Upper lobe of left lung (tissue), 6 donors: Measurements from ENCODE around the gene DOCK10. TPM values are rescaled to one million over a fixed set of nuclear protein-coding genes. Genes with fewer than 3 reads are reported as not detected.
"Not testable (repeated sequence)": the region's sequence is repeated elsewhere in the genome, so short reads cannot be mapped to it uniquely, and the experiment has no call there.

Experiments
- ATAC-seq, 2 donors: fragments of 200-7000 bp; cut with Tn5 transposase; one replicate each; pipeline ENCODE4 v1.9.1; 2022; ENCODE audit warnings: mild to moderate bottlenecking in 2 of 2, moderate library complexity in 2 of 2; ENCODE audit not compliant: low FRiP score in 2 of 2
- DNase-seq, 2 donors: peaks; one replicate each; pipeline ENCODE4 v3.0.0-alpha.2; 2019 to 2020
- H3K27ac ChIP-seq, 4 donors: fragments of 200-600 bp; sonication (generic); one replicate each; pipeline ENCODE4 v1.5.1; 2016 to 2019
- H3K27me3 ChIP-seq, 4 donors: fragments of 200-600 bp; sonication (generic); one replicate each; pipeline ENCODE4 v1.5.1; 2017 to 2019
- H3K36me3 ChIP-seq, 4 donors: fragments of 200-600 bp; sonication (generic); one replicate each; pipeline ENCODE4 v1.5.1; 2016 to 2019
- H3K4me1 ChIP-seq, 4 donors: fragments of 200-600 bp; sonication (generic); one replicate each; pipeline ENCODE4 v1.5.1; 2018 to 2019
- H3K4me3 ChIP-seq, 4 donors: fragments of 200-600 bp; sonication (generic); one replicate each; pipeline ENCODE4 v1.5.1; 2017 to 2019; ENCODE audit warnings: mild to moderate bottlenecking in 2 of 4, moderate library complexity in 1 of 4
- H3K9me3 ChIP-seq, 4 donors: fragments of 200-600 bp; sonication (generic); one replicate each; pipeline ENCODE4 v1.5.1; 2018 to 2019
- EP300 ChIP-seq, 4 donors: sonication (generic); formaldehyde crosslinking; IDR thresholded peaks; one replicate each; pipeline ENCODE4 v1.5.1; 2017; ENCODE audit warnings: antibody characterized with exemption in 4 of 4, control low read depth in 2 of 4
- POLR2A ChIP-seq, 4 donors: fragments of 450-650 bp; IDR thresholded peaks; one replicate each; pipeline ENCODE4 v1.5.1; 2016 to 2017; ENCODE audit warnings: antibody characterized with exemption in 4 of 4, mild to moderate bottlenecking in 2 of 4
- POLR2AphosphoS5 ChIP-seq, 2 donors: sonication (generic); formaldehyde crosslinking; IDR thresholded peaks; one replicate each; pipeline ENCODE4 v1.5.1; 2017; ENCODE audit warnings: antibody characterized with exemption in 2 of 2
- WGBS, 2 donors: methylation state at CpG; one replicate each; pipeline ENCODE4 v1.1.5; 2017 to 2018; 5-methylcytosine and 5-hydroxymethylcytosine counted together
- total RNA-seq, 6 donors: library from RNA; depleted of rRNA in 4 of 6; stranded (reverse); fragments of >200 nt in 4 of 6; gene quantifications; one replicate each; pipeline versions ENCODE4 v1.1.0 to v1.2.1, GENCODE V29; 2016 to 2021
- TF ChIP-seq, protein P1 (sequence below), 6 experiments: fragments of 450-650 bp in 4 of 6; fragments of 200-600 bp in 2 of 6; sonication (generic) in 2 of 6; IDR thresholded peaks; one replicate each; pipeline ENCODE4 v1.5.1; 2016 to 2019; ENCODE audit warnings: antibody characterized with exemption in 6 of 6
- donor health status: DM: no; HTN: no; CAD: no; lungs with moderate emphysema.
- donor health status: DM: no; HTN: yes; CAD: no; lungs with severe emphysema.

Gene DOCK10
- total RNA-seq, 6 donors from 2014 or later, result 17.6 to 127 (median 39.9) TPM

DNA sequence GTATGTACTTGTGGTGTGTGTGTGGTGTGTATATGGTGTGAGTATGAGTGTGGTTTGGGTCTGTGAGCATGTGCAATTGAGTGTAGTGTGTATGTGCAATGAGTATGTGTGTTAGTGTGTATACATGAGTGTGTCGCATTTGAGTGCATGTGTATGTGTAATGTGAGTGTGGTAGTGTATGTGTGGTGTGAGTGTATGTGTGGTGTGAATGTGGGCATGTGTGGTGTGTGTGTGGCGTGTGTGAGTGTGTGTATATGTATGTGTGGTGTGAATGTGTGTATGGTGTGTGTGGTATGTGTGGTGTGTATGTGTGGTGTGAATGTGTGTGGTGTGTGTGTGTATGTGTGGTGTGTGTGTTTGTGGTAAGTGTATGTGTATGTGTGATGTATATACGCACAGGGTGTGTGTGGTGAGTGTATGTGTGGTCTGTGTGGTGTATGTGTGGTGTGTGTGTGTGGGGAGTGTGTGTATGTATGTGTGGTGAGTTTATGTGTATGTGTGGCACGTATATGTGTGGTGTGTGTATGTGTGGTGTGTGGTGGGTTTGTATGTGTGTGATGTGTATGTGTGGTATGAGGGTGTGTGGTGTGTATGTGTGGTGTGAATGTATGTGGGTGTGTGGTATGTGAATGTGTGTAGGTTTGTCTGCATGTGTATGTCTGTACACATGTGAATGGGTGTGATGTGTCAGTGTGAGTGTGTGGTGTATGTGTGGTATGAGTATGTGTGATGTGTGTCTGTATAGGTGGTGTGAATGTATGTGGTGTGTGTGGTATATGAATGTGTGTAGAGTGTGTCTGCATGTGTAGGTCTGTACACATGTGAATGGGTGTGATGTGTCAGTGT, 123.4 kb downstream of the DOCK10 start:
- no peaks in the 10 kb centered on the region for H3K36me3 ChIP-seq
- WGBS, 2 donors, result 86 to 95% methylated on average over 4 of the region's 4 CpGs
- H3K27ac ChIP-seq, result no peak overlapping the region
- no peaks in the 10 kb centered on the region for H3K9me3 ChIP-seq
- H3K27me3 ChIP-seq, result no peaks in the 10 kb centered on the region
- no peak for DNase-seq
- peaks cover 0 to 19% (median 5%) of the 10 kb centered on the region in 4 donors for H3K4me1 ChIP-seq
- peak; percentile 15 to 66 for ATAC-seq
- TF ChIP-seq POLR2AphosphoS5 (IDR thresholded peaks at IDR 0.05), result no peak
- no peak overlapping the region for H3K4me3 ChIP-seq

DNA sequence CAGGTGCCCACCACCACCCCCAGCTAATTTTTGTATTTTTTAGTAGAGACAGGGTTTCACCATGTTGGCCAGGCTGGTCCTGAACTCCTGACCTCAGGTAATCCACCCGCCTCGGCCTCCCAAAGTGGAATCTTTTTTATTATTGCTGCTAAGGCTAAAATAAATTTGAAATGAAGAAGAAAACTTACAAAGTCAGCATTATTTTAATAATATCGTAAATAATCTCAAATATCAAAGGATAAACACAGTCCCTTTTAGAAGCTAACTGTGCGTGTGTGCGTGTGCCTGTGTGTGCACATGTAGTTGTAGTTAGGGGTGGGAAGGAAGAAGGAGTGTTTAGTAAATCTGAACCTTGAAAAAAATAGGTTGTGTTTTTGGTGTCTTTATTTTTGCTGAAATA, 125.0 kb downstream of the DOCK10 start:
- not testable (repeated sequence) for H3K27me3 ChIP-seq, H3K4me3 ChIP-seq, H3K4me1 ChIP-seq, ATAC-seq, DNase-seq, H3K27ac ChIP-seq, H3K36me3 ChIP-seq, H3K9me3 ChIP-seq
- WGBS, 2 donors, result 95% methylated on average over 5 of the region's 5 CpGs

DNA sequence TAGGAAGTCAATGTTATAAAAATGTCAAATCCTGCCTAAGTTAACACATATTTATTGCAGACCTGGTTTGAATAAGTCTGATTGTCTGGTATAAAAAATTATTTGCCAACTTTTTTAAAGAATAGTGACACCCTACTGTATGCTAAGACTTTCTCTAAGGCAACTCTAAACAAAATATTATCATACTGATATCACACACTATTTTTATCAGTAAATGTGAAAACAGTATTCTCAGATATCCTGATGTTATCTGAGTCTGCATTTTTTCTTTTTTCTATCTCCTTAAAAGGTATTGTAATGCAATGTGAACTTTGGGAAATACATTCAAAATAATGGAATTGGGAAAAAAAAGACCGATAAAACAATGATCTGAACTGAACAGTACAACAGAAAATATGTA, 127.1 kb downstream of the DOCK10 start:
- WGBS, 2 donors, result 85 to 86% methylated on average over 1 of the region's 1 CpG
- Histone ChIP-seq H3K27me3 (no peaks in the 10 kb centered on the region), H3K27ac (no peak overlapping the region), H3K36me3 (no peaks in the 10 kb centered on the region), H3K9me3 (no peaks in the 10 kb centered on the region), H3K4me1 (peaks cover 5 to 6% (median 6%) of the 10 kb centered on the region in 4 donors), H3K4me3 (no peak overlapping the region)
- ATAC-seq (no peak), DNase-seq (no peak)
- no peak for TF ChIP-seq POLR2AphosphoS5 (IDR thresholded peaks at IDR 0.05)
- TF ChIP-seq, protein P1, sequence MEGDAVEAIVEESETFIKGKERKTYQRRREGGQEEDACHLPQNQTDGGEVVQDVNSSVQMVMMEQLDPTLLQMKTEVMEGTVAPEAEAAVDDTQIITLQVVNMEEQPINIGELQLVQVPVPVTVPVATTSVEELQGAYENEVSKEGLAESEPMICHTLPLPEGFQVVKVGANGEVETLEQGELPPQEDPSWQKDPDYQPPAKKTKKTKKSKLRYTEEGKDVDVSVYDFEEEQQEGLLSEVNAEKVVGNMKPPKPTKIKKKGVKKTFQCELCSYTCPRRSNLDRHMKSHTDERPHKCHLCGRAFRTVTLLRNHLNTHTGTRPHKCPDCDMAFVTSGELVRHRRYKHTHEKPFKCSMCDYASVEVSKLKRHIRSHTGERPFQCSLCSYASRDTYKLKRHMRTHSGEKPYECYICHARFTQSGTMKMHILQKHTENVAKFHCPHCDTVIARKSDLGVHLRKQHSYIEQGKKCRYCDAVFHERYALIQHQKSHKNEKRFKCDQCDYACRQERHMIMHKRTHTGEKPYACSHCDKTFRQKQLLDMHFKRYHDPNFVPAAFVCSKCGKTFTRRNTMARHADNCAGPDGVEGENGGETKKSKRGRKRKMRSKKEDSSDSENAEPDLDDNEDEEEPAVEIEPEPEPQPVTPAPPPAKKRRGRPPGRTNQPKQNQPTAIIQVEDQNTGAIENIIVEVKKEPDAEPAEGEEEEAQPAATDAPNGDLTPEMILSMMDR (IDR thresholded peaks at IDR 0.05), result no peak
- TF ChIP-seq EP300 (IDR thresholded peaks at IDR 0.05), result no peak
- TF ChIP-seq POLR2A (IDR thresholded peaks at IDR 0.05), result no peak

DNA sequence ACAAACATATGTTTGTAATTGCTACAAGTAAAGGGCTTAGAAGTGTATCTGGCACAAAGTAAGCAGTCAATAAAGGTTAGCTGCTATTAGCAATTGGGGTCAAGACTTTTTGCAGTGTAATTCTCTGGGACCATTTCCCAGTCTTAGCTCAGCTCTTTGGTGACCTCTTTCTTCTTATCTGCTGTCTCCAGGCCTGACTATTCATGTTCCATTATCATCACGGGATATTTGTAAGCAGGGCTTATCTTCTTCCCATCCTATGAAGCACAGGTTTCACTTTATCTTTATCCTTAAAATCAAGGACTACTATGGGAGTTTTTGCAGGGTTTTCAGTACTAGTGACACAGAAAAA, 131.7 kb downstream of the DOCK10 start:
- 31 to 38% methylated on average over 1 of the region's 1 CpG for WGBS, 2 donors
- no peaks in the 10 kb centered on the region for H3K27me3 ChIP-seq
- H3K4me3 ChIP-seq, result no peak overlapping the region
- ATAC-seq (peak in 1 of 2 donors; percentile 81), DNase-seq (no peak)
- peak overlapping the region; percentile 26 to 60 (median 42) for H3K27ac ChIP-seq
- no peaks in the 10 kb centered on the region for H3K9me3 ChIP-seq
- no peak for TF ChIP-seq EP300 (IDR thresholded peaks at IDR 0.05)
- TF ChIP-seq POLR2AphosphoS5 (IDR thresholded peaks at IDR 0.05), result no peak
- TF ChIP-seq, protein P1 (IDR thresholded peaks at IDR 0.05), result no peak
- no peak for TF ChIP-seq POLR2A (IDR thresholded peaks at IDR 0.05)
- no peaks in the 10 kb centered on the region for H3K36me3 ChIP-seq
- peaks cover 7 to 14% (median 9%) of the 10 kb centered on the region in 4 donors for H3K4me1 ChIP-seq

DNA sequence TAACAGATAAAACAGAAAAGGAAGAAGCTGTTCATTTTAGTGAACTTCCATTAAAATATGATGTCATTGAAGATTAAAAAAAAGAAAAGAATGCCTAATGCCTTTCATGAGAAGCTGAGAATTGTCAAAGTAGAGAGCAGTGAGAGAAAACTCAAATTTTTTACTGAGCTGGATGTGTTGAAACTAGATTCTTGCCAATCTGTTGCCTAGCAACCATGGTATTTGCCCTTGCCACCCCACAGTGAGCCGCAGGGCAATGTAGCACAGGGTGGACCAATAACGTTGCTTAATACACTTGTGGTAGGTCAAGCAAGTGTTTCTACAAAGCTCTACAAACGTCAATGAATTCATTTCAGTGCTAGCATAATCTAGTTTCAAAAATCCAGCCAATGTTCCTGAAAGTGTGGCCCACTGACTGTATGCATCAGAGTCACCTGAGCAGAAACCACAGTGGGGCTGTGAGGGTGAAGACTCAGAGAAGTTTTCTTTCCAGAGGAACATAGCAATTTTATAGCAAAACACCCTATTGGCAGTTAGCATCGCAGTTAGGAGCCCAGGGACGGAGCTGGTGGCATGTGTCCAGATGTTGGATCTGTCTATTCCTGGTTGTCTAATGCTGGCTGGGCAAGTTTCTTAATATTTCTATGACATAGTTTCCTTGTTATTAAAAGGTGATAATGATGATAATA, 132.2 kb downstream of the DOCK10 start:
- Histone ChIP-seq H3K27ac (peak overlapping the region; percentile 26 to 60 (median 42)), H3K36me3 (no peaks in the 10 kb centered on the region), H3K27me3 (no peaks in the 10 kb centered on the region), H3K9me3 (no peaks in the 10 kb centered on the region), H3K4me3 (no peak overlapping the region), H3K4me1 (peaks cover 7 to 14% (median 9%) of the 10 kb centered on the region in 4 donors)
- TF ChIP-seq POLR2AphosphoS5 (IDR thresholded peaks at IDR 0.05), result peak in 1 of 2 donors; percentile 50
- TF ChIP-seq EP300 (IDR thresholded peaks at IDR 0.05), result peak in 2 of 4 donors; percentile 5 to 52
- no peak for TF ChIP-seq POLR2A (IDR thresholded peaks at IDR 0.05)
- WGBS, 2 donors, result 16 to 21% methylated on average over 5 of the region's 5 CpGs
- DNase-seq, result peak in 1 of 2 donors; percentile 84
- peak; percentile 86 to 88 for ATAC-seq

DNA sequence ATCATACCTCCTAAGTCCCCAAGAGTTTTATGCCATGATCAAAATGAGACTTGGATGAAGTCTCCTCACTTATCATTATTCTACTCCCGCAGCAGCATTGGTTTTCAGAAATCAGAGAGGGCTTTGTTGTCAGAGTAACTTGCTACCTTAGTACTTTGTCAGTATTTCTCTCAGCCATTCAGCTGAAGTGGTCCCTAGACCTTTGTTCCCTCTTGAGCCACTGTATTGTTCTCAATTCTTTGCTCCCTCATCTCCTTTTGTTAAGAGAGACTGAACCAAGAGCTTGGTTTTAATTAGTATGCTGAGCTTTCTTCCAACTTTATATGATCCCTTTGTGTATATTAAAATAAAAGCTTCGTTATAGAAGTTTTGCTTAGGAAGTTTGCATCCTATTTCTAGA, 133.4 kb downstream of the DOCK10 start:
- Histone ChIP-seq H3K9me3 (no peaks in the 10 kb centered on the region), H3K27ac (no peak overlapping the region), H3K27me3 (no peaks in the 10 kb centered on the region), H3K36me3 (no peaks in the 10 kb centered on the region), H3K4me1 (peaks cover 7 to 14% (median 9%) of the 10 kb centered on the region in 4 donors), H3K4me3 (no peak overlapping the region)
- 86 to 87% methylated on average over 2 of the region's 2 CpGs for WGBS, 2 donors
- TF ChIP-seq POLR2A (IDR thresholded peaks at IDR 0.05), result no peak
- TF ChIP-seq EP300 (IDR thresholded peaks at IDR 0.05), result no peak
- TF ChIP-seq POLR2AphosphoS5 (IDR thresholded peaks at IDR 0.05), result no peak
- TF ChIP-seq, protein P1 (IDR thresholded peaks at IDR 0.05), result no peak
- DNase-seq (no peak), ATAC-seq (no peak)
